HG03060 (cell line): Measurements from ENCODE around the gene SHISA5.

Source experiments
- ATAC-seq: cut with Tn5 transposase; IDR thresholded peaks from one replicate; pipeline ENCODE4 v1.9.1; 2021; ENCODE audit warnings: low read depth, moderate number of reproducible peaks; ENCODE audit not compliant: unreplicated experiment

SHISA5 gene

DNA sequence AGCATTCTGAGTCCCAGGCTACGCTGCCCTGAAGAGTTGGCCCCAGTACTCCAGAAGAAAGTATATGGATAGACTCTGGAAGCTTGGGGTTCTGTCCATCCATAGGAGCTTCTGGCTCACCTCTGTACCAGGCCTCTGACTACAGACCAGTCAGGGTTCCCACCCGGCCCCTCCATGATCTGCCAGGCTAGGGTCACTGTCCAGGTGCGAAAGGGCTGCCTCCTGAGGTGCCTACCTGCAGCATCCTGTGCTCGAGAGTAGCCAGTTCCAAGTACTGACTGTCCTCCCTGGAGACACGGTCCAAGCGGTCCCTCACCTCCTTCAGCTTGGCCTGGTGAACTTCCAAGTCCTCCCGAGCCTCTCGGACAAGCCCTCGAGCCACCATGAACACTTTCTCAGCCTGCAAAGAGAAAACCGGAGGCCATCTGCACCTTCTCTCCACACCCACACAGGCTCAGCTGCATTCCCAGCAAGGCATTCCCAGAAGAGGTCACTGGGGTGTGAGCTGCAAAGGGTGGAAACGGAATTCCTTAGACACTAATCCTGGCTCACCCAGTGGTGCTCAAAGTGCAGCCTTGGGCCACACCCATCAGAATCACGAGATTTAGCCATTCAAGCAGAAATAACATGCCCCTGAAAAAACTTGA is 70.4 kb downstream of the SHISA5 start:
- ATAC-seq, result no peak

DNA sequence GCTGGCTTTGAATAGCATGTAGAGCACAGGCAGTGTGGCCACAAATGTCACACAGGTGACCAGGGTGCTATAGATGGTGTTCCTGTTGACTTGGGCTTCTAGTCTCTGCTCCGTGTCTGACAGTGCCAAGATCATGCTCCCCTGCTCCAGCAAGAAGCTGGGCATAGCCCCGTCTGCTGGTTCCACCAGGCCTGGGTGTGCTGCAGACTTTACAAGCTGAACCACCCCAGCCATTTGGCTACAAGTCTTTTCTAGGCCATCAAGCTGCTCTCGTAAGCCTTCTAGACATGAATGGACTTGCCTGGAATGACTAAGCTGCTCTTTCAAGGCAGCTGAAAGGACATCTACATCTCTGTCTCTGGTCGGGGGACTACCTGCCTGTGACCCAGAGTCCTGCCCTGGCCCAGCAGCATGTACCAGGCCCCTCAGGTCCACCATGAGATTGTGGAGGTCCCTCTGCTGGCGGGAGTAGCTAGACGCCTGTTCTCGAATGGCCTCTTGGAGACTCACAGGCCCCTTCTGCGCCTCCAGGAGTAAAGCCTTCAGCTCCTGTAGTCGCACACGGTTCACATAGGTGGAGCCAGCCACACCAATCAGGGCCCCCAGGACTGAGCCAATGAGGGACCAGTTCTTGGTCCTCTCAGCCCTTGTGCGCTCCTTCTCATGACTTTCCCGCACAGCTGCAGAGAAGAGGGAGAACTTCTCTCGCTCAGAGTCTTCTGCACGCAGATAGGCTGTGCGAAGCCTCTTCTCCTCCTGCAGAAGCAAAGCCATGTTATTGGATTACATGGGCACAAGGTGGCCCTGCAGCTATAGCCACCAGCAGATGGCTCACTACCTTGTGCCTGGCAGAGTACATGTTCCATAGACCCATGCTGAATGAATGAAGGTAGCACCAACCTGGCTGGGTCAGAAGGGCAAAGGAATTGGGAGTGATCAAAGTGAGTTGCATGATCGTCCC is 71.3 kb downstream of the SHISA5 start:
- no peak for ATAC-seq

DNA sequence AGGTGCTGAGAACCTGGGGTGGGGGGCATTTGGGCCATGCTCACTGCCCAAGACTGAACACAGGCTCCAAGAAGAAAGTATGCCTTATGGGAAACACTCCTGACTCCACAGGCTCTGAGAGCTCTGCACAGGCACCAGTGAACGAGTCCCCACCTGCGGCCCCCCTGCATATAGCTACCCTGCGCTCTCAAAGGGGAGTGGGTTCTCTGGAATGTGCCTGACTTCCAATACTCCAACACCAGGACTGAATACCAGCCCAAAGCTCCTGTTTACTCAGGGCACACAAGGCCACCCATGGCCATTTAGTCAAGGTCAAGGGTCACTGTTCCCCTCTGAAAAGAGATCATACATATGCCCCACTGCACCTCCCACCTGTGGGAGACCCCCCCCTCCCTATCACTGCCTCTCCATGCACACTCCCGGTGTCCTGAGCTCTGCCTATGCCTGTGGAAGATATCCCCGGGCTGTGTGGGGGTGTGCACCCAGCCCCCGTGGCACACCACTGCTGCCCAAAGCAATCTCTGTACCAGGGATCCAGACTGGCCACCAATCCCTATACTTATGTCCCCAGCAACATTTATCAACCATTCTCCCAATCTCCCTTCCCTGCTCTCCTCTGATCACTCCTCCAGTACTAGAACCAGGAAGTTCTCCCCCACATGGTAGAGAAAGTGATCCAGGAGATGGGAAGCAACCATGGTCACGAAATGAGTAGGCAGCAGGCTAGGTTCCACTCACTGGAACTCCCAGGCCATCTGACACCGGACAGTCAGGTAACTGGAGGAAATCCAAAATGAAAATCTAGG is 72.5 kb downstream of the SHISA5 start:
- no peak for ATAC-seq

DNA sequence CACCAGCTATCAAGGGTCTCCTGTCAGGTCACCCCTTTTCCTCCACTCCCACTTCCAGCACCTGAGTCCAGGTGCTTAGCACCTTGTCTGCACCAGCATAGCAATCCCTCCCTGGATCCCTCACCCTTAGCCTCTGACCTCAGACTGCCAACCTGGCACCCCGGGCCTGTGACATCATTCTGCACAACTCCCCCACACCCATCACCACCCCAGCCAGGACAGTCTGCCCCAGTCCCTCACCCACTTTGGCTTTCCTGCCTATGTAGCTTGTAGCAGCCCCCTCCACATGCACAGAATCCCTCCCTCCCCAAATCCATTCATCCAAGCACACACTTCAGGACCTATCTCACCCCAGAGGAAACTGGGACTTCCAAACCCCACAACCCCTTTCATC is 73.3 kb downstream of the SHISA5 start:
- ATAC-seq, result no peak

DNA sequence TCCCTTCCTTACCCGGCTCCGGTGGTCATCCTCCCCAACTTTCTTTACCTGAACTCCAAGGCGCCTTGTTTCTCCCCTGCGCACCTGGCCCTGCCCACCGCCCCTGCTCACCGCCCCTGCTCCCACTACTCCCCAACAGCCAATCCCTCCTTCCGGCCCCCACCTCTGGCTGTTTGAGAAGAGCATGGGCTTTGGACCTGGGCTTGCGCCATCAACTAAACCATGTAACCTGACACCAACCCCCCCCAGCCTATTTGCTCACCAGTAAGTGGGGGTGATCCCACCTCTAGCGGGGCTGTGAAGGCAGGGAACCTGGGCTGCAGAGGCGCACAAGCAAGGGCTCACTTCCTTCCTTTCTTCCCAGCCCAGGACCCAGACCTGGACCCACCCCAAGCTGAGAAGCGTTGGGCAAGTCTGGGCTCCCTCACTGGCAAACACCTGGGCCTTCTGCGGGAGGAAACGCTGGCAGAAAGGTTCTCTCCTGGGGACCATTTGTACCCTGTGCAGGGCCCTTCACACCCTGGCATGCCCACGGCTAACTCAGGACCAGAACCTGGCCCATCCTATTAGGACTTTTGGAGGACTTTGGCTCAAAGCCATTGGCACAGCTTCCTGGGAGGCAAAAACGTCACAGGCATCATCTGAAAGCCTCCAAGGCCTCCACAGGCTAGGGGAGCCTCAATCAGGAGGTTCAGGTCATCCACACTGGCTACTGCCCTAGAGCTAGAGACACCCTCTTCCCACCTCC is 73.8 kb downstream of the SHISA5 start, which contains the start of gene PLXNB1:
Gene PLXNB1 (minus strand): TSS at position 127 of the 748 bp plus-strand sequence. CDS start 5,475 bp downstream, outside the sequence.
- no peak for ATAC-seq

DNA sequence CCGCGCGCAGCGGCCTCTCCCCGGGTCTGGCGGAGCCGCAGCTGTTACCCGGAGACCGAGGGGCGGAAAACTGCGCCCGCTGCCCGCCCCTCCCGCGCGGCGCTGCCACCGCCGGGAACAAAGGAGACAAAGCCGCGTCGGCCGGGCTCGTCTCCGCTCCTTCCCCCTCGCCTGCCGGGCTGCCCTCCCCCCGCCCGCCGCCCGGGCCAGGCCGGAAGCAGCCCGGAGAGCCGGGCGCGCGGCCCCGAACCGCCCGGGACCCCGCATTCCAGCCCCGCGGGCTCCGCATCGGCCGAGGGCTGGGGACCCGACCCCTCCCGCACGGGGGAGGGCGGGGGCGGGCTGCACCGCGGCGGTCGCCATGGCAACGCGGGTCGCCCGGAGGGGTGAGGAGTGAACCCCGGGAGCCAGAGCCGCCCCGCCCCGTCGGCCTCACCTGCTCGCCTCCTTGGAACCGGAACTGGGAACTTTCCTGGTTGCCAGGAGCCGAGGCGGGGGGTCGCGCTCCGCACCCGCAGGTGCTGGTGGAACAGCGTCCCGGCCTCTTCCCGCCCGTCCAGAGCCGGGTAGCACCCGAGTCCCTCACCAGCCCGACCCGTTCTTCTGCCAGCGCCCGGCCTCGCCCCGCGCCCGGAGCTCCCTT is 74.5 kb downstream of the SHISA5 start:
- no peak for ATAC-seq

DNA sequence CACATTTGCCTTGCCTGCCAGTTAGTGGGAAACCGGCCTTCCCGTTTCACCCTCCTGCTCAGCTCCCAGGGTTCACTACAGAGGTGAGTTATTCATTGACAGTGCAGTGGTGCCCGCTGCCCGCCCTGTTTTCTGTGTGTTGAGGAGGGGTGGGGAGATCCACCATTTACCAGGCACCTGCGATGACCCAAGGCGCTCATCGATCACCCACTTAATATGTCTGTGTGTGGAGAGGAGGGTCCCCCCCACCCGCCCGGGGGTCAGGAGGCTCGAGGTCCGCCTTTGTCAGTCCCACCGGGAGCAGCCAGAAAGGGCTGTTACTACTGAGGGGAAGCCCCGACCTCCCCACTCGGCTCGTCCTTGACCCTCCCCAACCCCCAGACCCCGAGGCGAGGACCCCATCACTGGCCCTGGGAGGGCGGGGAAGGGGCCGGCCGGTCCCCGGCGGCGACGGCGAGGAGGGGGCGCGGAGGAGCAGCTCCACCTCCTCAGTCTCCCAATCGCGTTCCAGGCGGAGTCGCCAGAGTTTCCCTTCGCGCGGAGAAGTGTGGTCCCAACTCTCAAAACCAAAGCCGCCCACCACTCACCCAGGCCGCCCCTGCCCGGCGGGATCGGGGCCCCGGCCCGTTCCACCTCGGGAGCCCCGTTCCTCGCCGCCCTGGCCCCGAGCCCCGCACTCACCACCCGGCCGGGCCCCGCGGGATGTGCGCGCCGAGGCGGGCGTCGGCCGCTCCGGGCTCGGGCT is 75.2 kb downstream of the SHISA5 start:
- no peak for ATAC-seq

DNA sequence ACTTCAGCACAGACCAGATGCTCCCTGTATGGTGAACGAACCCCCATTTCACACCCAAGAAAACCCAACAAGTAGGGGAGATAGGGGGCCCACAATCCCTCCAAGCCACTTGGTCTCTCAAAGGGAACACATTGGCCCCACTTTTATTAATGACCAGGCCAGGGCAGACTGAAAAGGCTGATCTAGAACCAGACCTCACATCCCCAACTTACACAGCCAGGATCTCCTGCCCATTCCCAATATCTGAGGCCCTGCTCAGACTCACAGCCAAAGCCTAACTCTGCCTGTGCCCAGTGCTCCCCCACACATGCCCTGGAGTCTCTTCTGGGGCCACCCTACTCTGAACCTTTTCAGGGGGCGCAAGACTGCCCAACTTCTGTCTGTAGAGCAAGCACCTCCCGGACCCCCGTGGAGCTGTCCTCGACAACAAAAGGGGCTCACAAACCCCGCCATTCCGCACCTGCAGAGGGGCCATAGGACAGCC is 75.8 kb downstream of the SHISA5 start:
- no peak for ATAC-seq

DNA sequence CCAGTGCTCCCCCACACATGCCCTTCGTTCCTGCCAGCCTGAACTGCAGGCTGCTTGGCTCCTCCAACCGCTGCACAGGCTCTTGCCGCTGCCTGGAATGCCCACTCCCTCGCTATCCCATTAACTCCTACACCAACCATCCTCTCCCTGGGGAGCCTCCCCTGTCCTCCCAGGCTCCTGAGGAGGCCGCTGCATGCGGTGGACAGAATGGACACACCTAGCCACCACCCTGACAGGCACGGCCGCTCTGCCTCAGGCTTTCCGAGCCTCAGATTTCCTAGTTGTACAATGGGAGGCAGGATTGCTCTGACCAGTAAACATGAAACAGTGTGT is 76.4 kb downstream of the SHISA5 start:
- ATAC-seq, result no peak

DNA sequence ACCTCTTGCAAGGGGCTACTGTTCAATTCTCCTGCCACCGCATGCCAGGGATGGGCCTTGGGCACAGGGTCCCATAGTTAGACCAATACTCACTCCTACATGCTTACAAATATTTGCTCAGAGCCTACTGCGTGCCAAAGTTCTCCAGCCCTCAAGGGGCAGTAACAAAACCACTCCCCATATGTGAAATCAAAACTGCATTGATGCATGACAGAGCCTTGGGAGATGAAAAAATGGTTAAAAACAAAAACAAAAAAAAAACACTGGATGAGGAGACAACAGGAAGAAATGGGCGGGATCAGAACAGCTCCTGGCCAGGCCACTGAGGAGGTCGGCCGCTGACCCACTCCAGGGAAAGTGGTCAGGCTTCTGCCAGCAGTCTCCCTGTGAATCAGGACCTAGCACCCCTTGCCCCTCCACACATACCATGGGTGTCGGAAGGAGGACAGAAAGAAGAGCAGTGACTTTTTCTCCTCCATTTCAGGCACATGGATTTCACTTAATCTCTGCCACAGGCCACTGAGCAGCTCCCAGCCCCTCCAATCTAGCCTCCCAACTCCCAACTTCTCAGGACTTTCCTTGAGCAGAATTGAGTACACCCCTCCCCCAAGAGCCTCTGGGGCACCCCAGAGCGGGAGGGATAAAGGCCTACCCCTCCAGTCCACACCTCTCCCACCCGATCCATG is 76.9 kb downstream of the SHISA5 start:
- ATAC-seq, result no peak

DNA sequence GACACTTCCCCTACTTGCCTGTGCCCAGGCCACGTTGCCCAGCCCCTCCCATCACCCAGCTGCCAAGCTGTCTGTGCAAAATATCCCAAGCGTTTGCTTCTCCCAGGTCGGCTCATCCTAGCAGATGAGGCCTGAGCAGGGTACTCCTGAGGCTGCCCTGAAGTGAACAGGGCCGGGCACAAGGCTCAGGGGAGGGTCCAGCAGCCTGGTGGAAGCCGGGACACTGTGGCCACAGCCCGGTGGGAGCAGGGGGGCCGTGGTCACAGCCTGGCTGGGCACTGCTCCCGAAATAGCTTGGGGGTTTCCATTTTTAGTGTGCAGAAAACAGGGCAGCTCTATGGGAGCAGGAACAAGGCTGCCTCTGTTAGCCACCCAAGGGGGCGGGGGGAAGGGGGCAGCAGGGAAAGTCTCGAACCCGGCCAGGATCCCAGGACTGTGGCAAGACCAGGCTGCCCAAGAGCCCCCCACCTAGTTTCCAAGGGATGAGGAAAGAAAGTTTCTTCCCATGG is 77.5 kb downstream of the SHISA5 start:
- ATAC-seq, result no peak

DNA sequence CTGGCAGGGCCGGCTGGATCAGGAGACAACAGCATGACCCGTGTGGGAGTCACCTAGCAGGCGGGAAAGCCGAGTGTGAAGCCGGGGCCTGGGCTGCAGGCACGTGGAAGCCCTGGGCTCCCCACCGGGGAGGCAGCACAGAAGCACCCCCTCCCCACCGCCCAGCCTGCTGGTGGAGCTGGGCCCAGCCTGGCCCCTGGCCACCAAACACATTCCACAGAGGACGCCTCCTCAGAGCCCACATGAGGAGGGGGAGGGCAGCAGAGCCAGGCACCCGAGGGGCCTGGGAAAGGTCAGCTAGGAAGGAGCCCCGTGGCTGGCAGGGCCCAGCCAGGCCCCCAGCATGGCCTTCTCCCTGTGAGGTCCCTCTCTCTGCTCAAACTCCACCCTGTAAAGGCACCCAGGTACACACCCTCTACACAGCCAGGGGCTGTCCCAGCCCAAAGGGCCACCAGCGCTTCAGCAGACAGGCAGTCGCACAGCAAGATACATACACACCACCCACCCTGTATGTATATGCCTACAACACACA is 78.6 kb downstream of the SHISA5 start:
- no peak for ATAC-seq

DNA sequence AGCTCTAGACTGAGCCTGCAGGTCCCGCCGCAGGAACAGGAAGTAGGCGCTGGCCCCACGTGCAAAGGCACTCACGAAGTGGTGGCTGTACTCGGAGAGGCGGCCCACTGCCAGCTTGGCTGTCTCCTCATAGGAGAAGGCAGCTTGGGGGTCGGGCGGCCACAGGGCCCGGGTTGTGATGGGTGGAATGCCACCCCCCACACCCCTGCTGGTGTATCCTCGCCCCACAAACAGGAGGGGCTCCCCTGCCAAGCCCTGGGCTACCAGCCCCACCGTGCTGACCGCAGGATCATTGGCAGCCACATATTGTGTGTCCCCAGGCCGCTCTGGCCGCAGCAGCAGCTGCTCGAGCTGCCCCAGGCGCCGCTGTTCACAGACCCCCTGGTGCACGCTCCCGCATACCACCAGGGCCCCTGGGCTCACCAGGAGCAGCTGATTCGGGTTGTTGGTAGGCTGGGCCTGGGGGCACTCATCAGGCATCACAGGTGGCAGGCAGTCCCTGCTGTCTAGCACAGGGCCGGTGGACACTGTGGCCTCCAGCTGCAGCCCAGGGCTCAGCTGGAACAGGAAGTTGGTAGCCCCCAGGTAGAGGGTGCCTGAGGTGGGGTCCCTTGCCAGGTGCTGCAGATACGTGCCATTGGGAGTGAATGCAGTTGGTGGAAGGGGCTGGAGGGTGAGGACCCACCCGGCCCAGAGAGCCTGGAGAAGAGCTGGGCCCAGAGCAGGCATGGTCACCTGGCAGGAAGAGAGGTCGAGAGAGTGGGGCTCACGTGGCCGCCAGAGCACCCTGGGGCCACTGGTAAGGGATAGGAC is 79.9 kb downstream of the SHISA5 start:
- ATAC-seq, result no peak

DNA sequence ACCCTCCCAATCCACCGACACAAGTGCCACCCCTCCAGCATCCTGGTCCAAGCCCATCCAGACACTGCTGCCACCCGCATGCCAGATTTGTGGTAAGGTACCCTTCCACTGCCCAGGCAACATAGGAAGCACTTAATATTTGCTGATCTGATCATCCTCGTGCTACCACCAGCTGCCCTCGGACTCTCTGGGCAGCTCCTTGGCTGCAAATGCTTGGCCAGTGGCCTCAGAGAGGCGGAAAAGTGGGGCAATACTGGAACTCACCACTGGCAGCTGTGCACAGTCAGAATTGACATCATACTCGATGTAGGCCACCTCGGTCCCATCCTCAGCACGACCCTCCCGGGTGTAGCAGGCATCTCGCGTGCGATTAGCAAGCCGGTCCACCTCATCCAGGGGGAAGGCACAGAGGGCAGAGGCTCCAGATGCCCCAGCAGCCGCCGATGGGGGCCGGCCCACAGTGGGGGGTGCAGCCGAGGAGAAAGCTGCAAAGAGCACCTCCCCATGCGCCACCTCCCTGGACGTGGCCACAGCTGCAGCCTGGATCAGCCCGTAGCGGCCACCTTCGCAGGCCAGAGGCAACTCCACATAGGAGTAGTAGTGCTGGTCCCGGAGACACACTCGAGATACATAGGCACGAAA is 80.6 kb downstream of the SHISA5 start:
- ATAC-seq, result no peak

DNA sequence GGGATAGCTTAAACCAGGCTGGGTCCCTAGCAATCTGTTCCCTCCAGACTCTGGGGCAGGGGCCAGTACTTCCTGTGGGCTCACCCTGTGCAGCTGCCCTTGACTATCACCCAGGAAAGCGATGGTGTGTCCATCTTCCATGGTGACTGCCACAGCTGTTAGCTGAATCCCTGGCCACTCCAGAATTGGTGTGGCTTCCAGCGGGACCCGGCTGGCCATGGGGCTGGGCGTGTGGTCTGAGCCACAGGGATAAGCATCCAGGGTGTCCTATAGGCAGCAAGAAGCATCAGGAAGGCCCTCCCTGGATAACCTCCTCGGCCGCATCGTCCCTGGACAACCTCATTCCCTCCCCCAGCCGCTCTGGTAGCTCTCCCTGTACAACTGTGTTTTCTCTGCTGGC is 81.3 kb downstream of the SHISA5 start:
- no peak for ATAC-seq

DNA sequence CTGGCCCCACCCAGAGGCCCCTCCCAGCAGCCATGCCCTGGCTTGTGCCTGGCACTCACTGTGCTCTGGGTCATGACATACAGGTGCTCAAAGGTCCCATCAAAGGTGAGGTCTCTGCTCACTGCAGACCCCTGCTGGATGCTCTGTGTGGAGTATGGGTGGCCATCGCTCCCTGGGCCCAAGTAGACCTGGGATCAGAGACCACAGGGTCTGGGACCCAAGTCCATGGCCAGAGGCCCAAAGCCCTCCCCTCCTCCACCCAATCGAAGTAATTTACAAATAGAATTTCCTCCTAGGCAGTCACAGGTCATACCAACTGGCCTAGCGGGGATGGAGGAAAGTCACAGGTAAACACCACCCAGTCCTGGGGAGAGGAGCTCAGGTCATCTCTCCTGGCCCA is 81.7 kb downstream of the SHISA5 start:
- no peak for ATAC-seq

DNA sequence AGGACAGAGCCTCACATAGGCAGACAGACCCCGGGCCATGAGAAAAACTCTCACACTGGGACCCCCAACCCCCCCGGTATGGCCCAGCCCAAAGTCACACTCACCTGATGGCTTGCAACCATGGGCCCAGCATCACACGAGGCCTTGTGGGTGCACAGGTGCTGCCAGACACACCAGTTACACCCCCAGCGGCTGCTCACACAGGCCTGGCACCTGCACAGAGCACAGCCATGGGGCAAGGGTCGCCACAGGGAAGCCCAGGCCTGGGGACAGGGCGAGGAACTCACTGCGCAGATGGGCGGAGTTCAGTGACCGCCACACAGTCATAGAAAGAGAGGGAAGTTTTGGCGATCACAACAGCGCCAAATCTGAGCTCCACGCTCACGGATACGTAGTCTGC is 83.4 kb downstream of the SHISA5 start:
- no peak for ATAC-seq
